Smooth muscle cell of the brain vasculature (primary cell): ENCODE data around the gene RAP2A.

ENCODE experiments used
- DNase-seq: peaks from one replicate; pipeline ENCODE4 v3.0.0-alpha.2; 2012; ENCODE audit warnings: low read depth, low spot score

Gene RAP2A

DNA sequence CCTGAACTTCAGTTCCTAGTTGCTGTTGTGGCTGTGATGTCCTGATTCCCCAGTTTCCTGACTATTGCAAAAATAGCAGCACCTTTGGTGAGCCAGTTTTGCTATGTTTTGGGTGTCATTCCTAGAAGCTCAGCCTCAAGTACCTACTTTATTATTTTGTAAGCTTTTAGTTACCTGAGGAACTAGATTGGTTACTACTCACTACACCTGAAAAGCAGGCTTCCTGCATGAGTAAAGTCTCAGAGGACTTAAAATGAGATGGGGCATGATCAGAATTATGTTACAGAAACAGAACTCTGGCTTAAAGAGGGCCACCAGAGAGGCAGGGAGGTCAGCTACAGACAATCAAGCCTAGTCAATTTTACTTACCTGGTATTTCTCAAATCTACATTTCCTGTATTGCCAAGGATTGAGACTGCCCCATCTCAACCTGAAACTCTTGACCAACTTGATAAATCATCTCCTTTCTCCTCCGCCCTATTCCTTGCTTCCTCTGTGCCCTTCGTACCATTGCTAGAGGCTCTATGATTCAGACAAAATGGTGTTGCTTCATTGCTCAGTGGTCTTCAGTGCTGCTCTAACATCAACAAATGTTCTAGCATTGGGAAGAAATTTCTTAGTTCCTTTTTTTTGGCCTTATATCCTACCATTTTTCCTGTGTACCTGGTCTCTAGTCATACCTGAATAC lies 58.9 kb downstream of the RAP2A start:
- DNase-seq, result no peak

DNA sequence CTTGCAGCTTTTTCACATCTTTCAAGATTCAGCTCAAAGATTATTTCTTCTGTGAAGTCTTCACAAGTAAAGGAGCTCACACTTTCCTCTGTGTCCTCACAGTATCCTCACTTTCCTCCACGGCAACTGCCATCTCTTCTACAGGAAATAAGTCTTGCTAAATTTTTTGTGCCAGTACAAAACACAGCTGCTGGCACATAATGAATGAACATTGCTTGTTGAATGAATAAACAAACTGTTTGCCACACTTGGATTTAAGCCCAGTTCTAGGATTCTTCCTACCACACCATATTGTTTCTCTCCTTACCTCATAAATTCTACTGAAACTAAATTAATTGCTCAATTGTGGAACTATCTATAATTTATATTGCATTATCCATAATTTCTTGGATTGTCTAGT lies 59.5 kb downstream of the RAP2A start:
- no peak for DNase-seq

DNA sequence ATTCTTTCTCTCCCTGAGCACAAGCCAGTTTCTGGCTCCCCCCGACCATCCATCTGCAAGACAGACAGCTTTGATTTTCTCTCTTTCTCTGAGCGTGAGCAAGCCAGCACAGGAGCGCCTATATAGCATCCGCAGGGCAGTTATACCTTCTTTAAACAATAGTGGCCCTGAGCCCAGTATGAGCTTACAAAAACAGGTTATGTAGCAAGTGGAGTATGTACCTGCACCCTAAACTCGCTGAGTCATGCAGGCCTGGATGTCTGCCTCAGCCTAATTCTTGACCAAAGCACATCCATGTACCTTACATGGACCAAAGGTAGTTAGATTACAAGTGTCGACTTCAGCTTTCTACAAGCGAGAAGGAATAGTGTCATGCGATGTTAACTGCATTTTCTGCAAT lies 61.7 kb downstream of the RAP2A start:
- DNase-seq, result no peak

DNA sequence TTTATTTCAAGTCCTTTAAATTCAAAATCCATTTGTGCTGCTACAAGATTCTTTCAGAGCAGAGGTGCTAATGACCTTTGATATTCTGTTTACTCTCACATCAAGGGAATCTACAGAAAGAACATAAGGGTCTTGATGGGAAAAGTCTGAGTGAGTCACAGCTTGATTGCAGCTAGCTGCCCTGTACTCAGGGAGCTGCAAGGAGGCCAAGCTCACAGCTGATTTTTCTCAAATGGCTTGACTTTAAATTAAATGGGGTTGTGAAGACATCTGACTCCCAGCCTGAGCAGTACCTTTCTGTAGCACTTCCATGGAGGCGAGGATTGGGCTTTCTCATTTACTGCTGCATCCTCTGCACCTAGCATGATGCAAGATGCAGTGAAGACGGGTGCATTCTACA lies 62.5 kb downstream of the RAP2A start:
- no peak for DNase-seq

DNA sequence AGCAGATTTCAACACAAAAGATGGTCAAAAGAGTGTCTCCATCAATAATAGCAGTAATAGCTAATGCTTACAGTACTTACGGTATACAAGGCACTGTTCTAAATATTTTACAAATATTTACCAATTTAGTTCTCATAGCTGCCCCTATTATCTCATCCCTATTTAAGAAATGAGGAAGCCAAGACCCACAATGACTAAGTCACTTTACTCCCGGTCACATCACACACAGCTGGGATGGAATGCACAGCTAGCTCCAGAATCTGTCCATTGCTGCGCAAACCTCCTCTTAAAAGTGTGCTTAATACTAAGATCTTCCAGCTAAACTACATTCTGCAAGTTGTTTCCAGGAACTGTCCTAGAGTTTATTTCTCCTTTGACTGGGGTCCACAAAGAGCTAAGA lies 63.4 kb downstream of the RAP2A start:
- no peak for DNase-seq

DNA sequence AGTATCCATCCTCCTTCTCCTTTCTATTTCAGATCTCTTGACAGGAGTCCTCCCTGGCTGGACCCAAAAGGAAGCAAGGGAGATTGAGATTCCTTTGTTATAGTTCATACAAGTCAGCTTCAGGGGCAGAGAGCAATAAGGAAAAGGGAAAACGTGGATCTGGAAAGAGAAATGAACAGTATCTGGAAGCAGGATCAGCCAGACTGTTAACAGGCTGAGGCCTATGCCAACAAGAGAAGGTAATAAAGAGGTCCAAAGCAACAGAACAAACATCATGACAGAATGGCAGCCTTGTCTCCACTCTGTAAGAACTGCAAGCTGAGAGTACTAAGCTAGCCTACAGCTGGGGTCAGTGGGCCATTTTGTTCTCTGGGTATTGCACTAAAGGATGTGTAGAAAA lies 64.5 kb downstream of the RAP2A start:
- DNase-seq, result no peak

DNA sequence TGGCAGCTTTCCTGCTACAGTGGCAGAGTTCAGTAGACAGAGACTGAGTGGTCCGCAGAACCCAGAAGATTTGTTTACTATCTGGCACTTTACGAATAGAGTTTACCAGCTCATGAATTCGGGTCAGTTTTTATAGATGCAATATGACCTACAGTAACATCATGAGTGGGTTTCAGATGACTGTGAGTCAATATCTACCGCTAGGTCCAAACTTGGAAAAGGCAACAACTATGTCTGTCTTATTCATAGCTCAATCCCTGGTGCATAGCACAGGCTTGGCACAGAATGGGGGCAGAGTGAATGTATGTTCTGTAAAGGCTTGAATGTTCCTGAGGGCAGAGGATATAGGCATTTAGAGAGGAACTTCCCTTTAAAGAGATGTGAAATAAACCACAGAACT lies 65.2 kb downstream of the RAP2A start:
- no peak for DNase-seq

DNA sequence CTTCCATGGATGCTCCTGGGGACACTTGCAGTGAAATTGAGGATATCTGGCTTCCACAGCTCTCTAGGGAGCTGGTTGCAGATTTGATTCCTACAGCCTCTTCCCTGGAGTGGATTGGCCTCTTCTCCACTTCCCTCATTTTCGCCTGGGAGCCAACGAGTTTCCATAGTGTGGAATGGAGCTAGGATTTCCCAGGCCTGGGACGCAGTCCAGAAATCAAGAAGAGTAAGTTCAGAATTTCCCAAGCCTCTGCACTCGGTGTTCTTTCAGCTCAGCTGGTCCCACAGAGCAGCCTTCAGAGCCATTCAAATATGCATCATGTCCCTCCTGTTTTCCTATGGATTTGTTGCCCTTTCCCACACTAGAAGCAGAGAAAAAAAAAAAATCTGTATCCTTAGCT lies 68.2 kb downstream of the RAP2A start:
- DNase-seq, result no peak

DNA sequence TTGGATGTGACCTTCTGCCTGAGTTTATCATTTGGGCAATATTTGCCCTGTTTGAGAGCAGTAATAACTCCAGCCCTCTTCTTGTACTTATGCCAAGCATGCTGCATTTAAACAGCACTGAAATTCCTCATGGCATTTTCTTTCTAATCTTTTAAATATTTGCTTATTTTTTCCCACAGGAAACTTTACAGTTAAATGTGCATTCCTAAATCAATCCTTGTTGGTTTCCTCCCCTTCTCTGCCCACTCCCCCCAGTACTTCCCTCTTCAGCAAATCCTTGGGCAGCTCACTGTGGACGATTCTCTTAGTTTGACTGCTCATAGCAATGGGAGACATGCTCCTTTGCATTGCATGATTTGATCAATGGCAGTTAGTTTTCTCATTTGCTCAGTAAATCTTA lies 68.7 kb downstream of the RAP2A start:
- no peak for DNase-seq

DNA sequence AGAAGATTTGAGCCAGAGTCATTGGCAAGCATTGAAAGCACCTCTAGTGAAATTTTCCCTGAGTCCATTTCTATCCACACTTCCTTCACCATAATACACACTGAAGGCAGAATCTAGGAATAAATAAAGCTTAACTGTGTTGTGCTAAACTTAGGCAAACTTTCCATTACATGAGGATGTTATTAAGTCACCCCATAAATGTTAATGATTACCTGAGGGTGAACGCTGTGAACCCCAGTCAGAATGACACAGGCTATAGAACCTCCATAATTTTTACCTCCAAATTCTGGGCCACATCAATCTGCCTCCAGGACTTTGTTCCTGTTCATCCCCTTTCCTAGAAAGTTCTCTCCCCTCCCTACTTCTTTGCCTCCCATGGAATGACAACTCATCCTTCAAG lies 71.0 kb downstream of the RAP2A start:
- DNase-seq, result no peak

DNA sequence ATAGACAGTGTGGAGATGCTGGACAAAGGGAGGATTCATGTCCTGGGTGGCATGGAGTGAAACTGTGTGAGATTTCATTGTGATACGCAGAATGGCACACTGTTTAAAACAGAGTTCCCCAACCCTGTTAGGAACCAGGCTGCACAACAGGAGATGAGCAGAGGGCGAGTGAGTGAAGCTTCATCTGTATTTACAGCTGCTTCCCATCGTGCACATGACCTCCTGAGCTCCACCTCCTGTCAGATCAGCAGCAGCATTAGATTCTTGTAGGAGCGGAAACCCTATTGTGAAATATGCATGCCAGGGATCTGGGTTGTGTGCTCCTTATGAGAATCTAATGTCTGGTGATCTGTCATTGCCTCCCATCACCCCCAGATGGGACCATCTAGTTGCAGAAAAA lies 72.5 kb downstream of the RAP2A start:
- peak; percentile 46 for DNase-seq

DNA sequence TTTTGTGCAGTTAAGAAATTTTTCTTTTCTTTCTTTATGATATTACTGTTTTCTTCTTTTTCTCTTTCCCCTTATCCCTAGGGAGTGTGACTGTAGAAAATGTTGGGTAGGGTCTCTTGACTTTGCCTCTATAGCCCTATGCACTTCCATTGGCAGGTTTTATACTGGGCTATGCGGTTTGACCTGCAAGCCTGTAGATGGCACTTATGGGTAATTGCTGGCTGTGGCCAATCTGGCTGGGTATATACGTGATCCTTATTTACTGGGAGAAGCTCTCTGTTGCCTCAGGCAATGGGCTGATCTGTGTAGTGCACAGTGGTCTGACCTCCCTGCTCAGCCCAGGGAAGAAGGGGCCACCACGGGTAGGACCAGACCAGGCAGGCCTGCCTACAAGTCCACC lies 78.8 kb downstream of the RAP2A start:
- DNase-seq, result no peak

DNA sequence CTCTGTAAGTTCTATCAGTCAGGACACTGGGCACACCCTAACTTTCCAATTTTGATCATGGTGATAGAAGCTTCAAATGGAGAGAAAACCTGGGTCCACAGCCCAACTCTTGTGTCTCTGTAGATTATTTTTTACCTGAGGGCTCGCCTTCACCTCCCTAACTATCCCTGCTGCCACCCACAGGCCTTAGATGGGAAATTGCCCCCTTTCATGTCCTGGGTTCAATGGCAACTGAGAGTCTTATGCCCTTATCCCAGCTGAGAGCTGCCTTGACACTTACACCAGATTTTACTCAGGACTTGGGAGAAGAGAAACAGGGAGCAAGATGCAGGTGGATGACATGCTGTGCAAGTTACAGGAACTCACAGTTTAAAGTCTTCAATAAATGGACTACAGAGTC lies 81.7 kb downstream of the RAP2A start:
- no peak for DNase-seq

DNA sequence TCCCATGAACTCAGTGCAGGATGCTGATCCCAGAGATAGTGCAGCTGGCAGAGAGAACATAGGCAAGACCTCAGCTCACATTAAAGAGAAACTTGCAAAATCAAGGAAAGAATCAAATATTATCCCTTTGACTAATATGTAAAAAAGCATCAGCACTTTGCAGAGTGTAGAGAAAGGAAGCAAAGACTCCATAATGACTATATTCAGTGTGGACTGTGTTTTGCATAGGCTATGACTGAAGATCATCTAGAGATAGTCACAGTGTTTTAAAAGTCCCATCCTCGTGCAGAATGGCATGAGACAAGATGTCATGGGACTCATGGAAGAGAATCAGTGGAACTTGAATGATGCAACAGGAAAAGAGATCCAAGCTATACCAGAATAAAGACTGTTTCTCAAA lies 84.0 kb downstream of the RAP2A start:
- no peak for DNase-seq
